NCI-H2227 (cell line): ENCODE results near the gene ATG4D.

Source experiments
- DNase-seq: peaks from one replicate; lab custom pipeline; 2025; ENCODE audit not compliant: unreplicated experiment; lab: John Stamatoyannopoulos, UW

ATG4D gene

DNA sequence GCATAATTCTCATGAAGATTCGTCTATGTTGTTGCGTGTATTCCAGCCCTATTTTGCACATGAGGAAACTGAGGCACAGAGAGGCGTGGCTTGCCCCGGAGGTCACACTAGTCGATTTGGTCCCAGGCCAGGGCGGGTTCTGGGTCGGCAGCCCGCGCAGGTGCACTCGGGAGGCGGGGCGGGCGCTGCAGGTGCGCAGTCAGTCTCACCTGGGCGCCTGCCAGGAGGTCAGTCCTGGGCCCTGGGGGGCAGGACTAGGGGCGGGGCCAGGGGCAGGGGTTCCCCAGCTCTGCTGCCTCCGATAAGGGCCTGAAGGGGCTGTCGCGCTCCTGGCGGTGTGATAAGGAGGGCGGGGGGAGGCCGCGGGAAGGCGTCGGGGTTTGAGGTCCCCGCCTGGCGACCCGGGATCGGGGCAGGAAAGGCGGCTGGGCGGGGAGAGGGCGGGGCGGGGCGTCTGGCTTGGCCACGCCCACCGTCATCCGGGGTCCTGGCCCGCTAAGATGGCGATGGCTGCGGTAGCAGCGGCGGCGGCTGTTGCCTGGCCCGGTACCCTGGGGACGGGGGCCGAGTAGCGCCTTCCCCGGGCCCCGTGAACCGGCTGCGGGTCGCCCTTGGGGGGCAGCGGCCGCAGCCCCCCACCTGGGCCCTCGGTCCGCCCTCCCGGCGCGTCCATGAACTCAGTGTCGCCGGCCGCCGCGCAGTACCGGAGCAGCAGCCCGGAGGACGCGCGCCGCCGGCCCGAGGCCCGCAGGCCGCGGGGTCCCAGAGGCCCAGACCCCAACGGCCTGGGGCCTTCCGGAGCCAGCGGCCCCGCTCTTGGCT lies at the start of gene ATG4D:
Gene ATG4D (plus strand): TSS at position 485 of the 822 bp plus-strand sequence. CDS start 187 bp downstream, at position 672.
- peak; percentile 75 for DNase-seq

DNA sequence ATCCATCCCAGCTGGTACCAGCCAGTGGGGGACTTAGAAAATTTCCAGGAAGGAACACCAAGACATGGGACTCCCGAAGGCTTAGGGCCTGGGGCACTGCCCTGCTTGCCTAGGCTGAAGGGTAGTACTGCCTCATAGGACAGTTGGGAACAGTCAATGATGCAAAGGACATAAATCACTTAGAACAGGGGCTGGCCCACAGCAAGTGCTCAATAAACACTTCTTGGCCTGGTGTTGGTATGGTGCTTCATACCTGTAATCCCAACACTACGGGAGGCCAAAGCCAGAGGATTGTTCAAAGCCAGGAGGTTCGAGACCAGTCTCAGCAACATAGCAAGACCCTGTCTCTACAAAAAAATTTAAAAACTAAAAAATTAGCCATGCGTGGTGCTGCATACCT lies 46.3 kb upstream of the ATG4D start:
- DNase-seq, result no peak

DNA sequence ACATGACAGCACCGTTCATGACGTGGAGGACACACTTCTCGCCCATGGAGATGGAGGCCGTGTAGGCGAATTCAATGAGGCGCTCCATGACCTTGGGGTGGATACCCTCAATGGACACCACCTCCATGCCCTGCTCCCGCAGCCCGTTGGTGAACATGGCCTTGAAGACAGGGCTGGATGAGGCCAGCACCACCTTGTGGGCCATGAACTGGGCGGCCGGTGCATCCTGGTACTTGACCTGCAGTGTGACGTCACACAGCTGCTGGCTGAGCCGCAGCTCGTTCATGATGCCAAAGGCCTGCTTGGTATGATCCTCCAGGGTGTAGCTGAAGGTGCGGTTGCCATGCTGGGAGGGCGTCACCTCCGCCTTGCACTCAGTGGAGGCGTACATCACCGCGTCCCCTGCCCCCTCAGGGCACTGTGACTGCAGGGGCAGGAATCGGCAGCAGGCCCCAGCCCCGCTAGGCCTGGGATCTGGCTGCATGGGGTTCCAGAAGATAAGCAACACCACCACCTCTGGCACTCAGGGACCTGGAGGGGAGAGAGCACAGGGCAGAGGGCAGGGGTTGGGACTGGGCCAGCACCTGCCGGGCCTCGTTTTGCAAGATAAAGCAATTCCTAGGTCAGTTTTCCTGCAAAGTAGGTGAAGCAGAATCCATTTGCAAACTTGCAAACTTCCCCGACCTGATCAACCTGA lies 44.0 kb upstream of the ATG4D start:
- no peak for DNase-seq

DNA sequence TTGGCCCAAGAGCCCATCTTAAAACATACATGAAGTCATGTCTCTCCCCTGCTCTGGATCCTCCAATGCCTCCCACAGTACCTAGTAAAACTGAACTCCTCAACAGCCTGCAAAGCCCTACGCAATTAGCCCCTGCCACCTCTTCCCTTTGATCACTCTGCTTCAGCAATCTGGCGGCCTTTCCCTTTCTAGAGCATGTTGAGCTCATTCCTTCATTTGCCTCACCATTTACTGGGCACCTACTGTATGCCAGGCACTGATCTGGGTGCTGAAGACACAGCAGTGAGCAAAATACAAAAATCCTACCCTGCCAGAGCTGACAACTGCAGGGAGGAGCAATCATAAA lies 43.5 kb upstream of the ATG4D start:
- DNase-seq, result no peak

DNA sequence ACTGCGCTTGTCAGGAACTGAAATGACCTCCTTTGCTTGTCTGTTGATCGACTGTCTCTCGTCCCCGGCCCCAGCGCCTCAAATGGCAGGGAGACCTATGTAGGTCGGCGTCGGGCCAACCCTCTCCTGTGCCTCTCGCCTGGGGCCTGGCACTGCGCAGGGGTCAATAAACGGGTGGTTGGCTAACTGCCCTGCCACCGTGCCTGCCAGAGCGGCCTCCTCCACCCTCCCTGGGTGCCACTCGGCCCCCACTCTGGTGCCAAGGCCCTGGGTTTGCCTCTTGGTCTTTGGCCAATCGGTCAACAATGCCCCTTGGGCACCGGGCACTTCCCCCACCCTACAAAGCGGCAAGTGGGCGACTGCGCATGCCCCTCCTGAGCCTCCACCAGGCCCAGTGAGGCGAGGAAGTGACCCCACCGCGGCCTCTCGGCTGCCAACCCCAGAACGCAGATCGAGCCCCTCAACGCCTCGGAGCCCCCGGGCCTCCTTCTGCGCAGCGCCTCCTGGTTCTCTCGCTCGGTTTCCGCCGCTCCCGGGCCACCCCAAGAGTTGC lies 41.7 kb upstream of the ATG4D start:
- peak; percentile 45 for DNase-seq

DNA sequence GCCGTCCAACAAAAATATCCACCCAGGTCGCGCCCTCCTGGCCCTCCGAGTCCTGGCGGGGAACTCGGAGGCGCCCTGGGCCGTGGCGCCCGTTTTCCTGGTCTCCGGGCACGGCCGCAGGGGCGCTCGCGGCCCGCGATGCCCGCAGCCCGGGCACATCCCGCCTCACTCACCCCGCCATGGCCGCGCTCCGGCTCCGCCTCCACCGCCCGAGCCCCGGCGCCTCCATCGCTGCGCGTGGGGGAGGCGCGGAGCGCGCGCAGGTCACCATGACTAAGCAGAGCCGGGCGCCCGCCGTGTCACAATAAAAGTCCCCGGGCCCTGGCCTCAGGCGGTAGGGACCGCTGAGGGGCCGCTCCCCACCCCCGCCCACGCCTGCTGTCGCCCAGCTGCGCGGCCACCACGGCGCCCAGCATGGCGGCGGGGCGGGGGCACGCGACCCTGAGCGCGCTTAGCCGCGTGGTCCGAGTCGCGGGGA lies 41.1 kb upstream of the ATG4D start:
- DNase-seq, result peak; percentile 91

DNA sequence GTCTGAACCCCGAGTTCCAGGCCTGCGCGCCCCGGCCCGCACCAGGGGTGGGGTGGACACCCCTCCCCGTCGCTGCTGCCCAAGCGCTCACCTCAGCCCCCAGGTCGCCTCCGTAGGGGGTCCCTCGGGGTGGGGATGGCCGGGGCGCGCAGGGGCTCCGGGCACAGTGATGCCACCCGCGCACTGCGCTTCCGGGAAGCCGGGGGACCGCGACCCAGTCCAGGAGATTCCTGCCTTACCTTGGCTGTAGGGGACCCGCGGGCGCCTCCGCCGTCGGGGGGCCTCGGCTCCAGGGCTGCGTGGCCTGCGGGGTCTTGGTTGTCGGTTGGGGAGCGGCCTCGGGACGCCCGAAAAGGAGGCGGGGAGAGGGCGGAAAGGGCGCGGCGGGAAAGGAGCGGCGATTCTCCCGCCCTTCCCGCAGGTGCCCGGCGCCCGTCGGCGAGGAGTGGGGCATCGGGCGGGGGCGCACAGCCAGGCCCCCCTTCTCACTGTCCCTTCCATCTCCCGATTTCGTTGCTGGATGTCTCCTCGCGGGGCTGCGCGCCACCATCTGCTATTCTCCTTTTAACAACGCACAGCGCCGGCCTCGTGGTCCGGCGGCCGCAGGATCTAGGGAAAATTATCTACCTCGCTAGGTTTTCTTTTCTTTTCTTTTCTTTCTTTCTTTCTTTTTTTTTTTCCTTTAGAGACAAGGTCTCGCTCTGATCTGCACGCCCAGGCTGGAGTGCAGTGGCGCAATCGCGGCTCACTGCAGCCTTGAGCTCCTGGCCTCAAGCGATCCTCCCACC lies 40.5 kb upstream of the ATG4D start, which contains the start of gene KEAP1:
Gene KEAP1 (minus strand): TSS at position 355 of the 788 bp plus-strand sequence. CDS start 3,323 bp downstream, outside the sequence.
- DNase-seq, result peak; percentile 55

DNA sequence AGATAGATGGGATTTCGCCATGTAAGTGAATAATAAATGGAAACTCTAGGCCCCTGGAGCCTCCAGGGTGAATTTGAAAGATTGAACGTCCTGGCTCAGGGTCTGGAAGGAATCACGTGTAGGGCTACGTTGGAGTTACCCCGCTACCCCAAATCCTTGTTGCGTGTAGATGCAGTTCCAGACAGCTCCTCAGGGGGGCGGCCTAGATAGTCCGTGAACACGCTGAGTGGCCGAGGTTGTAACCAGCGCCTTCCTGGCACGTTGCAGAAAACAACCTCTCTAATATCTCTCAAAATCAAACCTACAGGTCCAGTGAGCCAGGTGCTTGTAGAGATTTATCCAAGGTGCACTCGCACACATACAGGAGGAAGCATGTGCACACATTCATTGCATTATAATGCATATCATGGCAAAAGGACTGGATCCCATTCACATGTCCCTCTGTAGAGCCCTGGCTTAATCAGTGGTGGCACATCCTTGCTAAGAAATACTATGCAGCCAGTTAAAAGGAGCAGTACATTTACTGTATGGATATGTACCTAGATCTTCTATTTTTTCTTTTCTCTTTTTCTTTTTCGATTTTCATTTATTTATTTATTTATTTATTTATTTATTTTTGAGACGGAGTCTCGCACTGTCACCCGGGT lies 38.0 kb upstream of the ATG4D start:
- DNase-seq, result no peak

DNA sequence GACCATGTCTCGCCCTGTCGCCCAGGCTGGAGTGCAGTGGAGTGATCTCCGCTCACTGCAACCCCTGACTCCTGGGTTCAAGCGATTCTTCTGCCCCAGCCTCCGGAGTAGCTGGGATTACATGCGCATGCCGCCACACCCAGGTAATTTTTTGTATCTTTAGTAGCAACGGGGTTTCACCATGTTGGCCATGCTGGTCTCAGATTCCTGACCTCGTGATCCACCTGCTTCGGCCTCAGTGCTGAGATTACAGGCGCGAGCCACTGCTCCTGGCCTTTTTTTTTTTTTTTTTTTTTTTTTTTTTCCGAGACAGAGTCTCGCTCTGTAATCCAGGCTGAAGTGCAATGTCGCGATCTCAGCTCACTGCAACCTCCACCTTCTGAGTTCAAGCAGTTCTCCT lies 35.7 kb upstream of the ATG4D start:
- DNase-seq, result no peak

DNA sequence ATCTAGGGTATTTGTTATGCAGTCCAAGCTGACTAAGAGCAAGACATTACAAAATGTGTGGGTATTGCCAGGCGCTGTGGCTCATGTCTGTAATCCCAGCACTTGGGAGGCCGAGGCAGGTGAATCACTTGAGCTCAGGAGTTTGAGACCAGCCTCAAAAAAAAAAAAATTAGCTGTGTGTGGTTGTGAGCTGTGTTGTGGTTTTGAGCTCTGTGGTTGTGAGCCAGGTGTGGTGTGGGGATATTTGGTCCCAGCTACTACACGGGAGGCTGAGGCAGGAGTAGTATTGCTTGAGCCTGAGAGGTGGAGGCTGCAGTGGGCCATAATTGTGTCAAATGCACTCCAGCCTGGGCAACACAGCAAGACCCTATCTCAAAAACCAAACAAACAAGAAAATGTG lies 35.0 kb upstream of the ATG4D start:
- DNase-seq, result no peak

DNA sequence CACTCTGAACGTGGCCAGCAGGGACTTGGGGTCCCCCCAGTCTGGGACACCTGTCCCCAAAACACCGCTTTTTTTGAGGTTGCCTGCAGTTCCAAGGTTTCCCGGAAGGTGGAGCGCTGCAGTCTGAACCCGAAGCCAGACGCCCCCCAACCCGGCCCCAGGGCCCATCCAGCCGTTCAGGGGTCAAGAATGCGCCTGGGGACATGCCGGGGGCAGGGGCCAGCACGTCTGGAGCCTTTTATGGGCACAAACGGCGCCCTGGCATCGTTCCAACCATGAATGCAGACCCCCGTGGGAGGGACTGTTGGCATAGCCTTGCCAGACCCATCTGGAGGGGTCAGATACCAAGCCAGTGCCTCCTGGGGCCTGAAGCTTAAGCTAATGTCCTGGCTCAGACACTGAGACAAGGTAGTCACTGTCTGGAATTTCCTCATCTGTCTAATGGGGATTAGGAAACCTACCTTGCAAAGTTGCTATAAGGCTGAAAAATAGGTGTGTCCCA lies 33.4 kb upstream of the ATG4D start:
- DNase-seq, result peak; percentile 7

DNA sequence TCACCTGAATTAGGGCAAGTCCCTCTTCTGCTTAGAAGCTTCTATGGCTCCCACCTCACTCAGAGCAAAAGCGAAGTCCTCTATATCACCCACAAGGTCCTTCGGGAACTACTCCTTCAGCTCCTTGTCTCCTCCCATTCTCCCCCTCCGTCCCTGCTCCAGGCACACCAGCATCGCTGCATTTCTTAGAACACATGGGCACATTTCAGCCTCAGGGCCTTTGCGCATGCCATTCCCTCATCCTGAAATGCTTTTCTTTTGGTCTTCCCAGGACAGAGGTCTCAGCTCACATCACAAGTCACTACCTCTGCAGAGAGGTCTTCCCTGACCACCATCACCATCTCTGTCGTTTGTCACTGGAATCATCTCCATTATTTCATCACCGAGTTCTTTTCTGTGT lies 30.5 kb upstream of the ATG4D start:
- no peak for DNase-seq

DNA sequence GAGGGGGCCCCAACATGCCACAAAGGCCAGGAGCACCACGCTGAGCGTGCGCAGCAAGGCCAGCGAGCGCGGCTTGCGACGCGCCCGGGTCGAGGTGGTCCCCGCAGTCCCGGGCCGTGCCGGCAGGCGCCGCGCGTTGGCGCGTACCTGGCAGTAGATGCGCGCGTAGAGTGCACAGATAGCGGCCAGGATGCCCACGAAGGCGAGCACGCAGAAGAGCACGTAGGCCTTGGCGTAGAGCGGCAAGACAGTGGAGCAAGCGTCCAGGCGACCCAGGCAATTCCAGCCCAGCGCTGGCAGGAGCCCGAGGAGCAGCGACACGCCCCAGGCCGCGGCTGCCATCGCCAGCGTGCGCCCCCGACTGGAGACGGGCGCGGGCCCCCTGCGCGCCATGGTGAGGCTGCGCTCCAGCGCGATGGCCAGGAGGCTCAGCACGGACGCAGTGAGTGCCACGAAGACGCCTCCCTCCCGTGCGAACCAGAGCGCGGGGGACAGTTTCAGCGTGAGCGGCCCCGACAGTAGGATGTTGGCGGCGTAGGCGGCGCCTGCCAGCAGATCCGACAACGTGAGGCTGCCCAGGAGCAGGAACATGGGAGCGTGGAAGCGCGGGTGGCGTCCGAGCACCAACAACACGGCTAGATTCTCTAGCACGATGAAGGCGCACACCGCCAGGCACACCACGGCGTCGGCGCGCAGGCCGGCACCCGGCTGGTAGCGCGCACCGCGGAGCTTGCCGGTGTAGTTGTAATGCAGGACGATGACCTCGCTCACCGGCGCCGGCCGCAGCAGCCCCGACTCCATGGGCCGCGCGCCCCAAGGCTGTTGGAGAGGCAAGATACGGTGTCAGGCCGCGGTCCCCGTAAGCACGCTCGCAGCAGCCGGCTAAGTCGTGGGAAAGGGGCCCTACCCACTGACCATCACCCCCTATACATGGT lies 29.2 kb upstream of the ATG4D start:
- no peak for DNase-seq

DNA sequence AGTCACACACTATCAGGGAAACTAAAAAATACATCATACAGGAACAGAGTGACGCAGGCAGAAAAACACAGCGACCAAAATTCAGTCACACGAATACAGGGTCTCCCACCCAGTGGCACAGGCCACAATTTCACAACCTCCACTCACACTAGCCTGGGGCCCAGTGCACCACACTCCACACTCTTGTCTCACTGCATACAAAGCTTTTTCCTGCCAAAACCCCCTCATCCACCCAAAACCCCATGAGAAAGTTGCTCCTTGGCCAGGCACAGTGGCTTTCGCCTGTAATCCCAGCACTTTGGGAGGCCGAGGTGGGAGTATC lies 27.7 kb upstream of the ATG4D start:
- DNase-seq, result no peak

DNA sequence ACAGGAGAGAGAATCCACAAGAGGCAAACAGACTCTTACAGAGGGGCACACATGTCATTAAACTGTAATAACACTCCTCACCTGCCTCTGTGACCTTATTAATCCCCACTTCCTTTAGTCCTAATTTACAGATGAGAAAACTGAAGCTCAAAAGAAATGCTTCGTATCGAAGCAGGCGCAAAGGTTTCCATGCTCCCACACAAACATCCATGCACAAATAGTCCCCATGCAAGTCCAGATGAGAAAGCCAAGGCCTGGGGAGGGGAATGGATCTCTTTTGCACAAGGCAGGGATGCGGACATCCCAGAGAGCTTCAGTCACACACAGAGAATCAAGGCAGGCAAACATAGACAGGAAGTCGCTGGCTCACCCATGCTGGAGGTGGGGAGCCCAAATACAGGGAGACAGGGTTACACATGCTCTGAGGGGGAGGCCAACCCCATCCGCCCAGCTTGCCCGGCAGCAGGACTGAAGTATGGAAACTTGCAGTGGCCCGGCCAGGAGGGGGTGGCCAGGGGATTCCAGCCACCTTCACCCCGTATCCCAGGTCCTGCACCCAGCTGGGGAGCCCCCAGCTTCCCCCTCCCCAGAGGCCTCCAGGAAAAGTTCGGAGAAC lies 26.9 kb upstream of the ATG4D start:
- DNase-seq, result no peak

DNA sequence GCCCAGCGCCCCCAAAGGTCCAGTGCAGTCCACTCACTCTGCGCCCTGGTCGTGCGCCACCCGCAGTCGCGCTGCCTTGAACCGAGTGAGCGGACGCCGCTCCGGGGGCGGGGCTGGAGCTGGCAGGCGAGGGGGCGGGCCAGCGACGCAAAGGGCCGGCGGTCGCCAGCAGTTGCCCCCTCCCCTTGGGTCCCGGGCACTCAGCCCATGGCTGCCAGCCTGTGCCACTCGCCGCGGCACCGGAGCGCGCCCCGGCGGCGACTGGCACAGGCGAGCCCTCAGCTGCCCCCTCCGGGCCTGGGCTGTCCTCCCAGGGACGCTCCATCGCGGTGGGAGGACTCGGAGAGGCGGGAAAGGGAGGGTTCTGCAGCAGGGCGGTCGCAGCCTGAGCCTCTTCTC lies 26.3 kb upstream of the ATG4D start, which contains the start of gene S1PR5:
Gene S1PR5 (minus strand): TSS at position 87 of the 399 bp plus-strand sequence. CDS start 2,436 bp downstream, outside the sequence.
- DNase-seq, result peak; percentile 66

DNA sequence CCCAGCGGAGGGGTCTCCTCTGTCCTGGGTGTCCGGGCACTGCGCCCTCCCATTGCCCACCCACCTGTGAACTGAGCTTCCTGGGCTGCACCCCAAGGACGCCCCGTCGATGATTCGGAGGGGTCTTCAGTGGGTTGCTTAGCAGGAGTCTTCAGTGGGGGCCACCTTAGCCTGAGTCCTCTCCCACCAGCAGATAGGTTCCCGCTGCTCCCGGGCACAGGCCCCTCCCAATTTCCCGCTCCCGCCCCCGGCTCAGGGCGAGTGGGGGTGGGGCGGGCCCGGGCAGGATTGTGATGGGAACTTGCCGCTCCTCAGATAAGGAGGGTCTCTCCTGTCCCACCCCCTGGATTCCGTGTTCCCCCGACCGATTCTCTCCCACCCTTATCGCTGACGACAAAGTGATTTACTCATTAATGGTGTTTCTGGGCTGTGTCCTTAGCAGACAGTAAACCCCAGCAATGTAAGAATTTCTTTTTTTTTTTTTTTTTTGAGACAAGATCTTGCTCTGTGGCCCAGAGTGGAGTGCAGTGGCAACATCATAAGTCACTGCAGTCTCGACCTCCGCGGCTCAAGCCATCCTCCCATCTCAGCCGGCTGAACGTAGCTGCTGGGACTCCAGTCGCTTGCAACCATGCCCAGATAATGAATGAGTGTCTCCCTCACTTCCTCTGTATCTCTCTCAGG lies 25.8 kb upstream of the ATG4D start:
- peak; percentile 69 for DNase-seq
